ENCODE measurements around the gene LYRM2.

- no peak for TF ChIP-seq CTCF (IDR thresholded peaks at IDR 0.05; ENCODE audit: poor library complexity)
- no peak for TF ChIP-seq EZH2 (IDR thresholded peaks at IDR 0.05; ENCODE audit: borderline replicate concordance)
These were observed 84.4 kb downstream of the LYRM2 start for GRCh38 chr6:89554106-89554505.

All from hepatocyte (in vitro differentiated cells).